H9 (cell line): ENCODE results near the gene GFPT2. TPM values are rescaled to one million over a fixed set of nuclear protein-coding genes. Genes with fewer than 3 reads are reported as not detected.

ENCODE experiments used
- DNase-seq: peaks from one replicate; pipeline ENCODE4 v3.0.0-alpha.2; 2017
- H2AFZ ChIP-seq: one replicate; pipeline ENCODE4 v1.6.1; 2013; ENCODE audit warnings: mild to moderate bottlenecking, low read length, control low read depth, moderate library complexity
- H2AK5ac ChIP-seq: 2 replicates; pipeline ENCODE4 v1.6.1; 2013; ENCODE audit warnings: low read length, control low read depth, mixed read lengths; ENCODE audit not compliant: insufficient read length
- H2BK120ac ChIP-seq: one replicate; pipeline ENCODE4 v1.6.1; 2013; ENCODE audit warnings: low read depth, mild to moderate bottlenecking, low read length, control low read depth, inconsistent platforms; ENCODE audit not compliant: poor library complexity, severe bottlenecking
- H2BK12ac ChIP-seq: 2 replicates; pipeline ENCODE4 v1.6.1; 2013; ENCODE audit warnings: low read length, control low read depth, mixed read lengths, low read depth; ENCODE audit not compliant: insufficient read length
- H2BK15ac ChIP-seq: 2 replicates; pipeline ENCODE4 v1.6.1; 2013; ENCODE audit warnings: low read depth, low read length, control low read depth
- H2BK20ac ChIP-seq: one replicate; pipeline ENCODE4 v1.6.1; 2013; ENCODE audit warnings: low read depth, mild to moderate bottlenecking, low read length, control low read depth, inconsistent platforms; ENCODE audit not compliant: poor library complexity, severe bottlenecking
- H2BK5ac ChIP-seq: 2 replicates; pipeline ENCODE4 v1.6.1; 2013; ENCODE audit warnings: low read length, control low read depth, mixed read lengths; ENCODE audit not compliant: insufficient read length
- H3K14ac ChIP-seq: 2 replicates; pipeline ENCODE4 v1.6.1; 2013; ENCODE audit warnings: low read length, control low read depth; ENCODE audit not compliant: insufficient read depth
- H3K18ac ChIP-seq: 2 replicates; pipeline ENCODE4 v1.6.1; 2013; ENCODE audit warnings: low read depth, mild to moderate bottlenecking, mixed read lengths, low read length, control low read depth; ENCODE audit not compliant: insufficient read length
- H3K23ac ChIP-seq: 2 replicates; pipeline ENCODE4 v1.6.1; 2013; ENCODE audit warnings: low read length, control low read depth, mixed read lengths, low read depth; ENCODE audit not compliant: insufficient read length
- H3K23me2 ChIP-seq: 2 replicates; pipeline ENCODE4 v1.6.1; 2013; ENCODE audit warnings: low read depth, mild to moderate bottlenecking, mixed read lengths, low read length, control low read depth; ENCODE audit not compliant: insufficient read length, poor library complexity, severe bottlenecking
- H3K27ac ChIP-seq: 2 replicates; pipeline ENCODE4 v1.5.1; 2013; ENCODE audit warnings: low read length, control low read depth, mixed read lengths, low read depth; ENCODE audit not compliant: insufficient read length
- H3K27me3 ChIP-seq: 2 replicates; pipeline ENCODE4 v1.6.1; 2013; ENCODE audit warnings: low read length, control low read depth, inconsistent platforms; ENCODE audit not compliant: insufficient read depth
- H3K4ac ChIP-seq: 2 replicates; pipeline ENCODE4 v1.6.1; 2013; ENCODE audit warnings: low read depth, mild to moderate bottlenecking, control low read depth, inconsistent platforms, low read length, moderate library complexity
- H3K4me1 ChIP-seq: 2 replicates; pipeline ENCODE4 v1.6.1; 2013; ENCODE audit warnings: low read length, control low read depth, inconsistent platforms; ENCODE audit not compliant: insufficient read depth
- H3K4me2 ChIP-seq: 2 replicates; pipeline ENCODE4 v1.6.1; 2013; ENCODE audit warnings: low read length, control low read depth, mixed read lengths; ENCODE audit not compliant: insufficient read length, insufficient read depth
- H3K56ac ChIP-seq: 2 replicates; pipeline ENCODE4 v1.6.1; 2013; ENCODE audit warnings: low read depth, mild to moderate bottlenecking, mixed read lengths, low read length, control low read depth; ENCODE audit not compliant: insufficient read length
- H3K79me1 ChIP-seq: 2 replicates; pipeline ENCODE4 v1.6.1; 2013; ENCODE audit warnings: low read depth, mild to moderate bottlenecking, moderate library complexity, low read length, control low read depth, inconsistent platforms; ENCODE audit not compliant: insufficient read depth, poor library complexity, severe bottlenecking
- H3K79me2 ChIP-seq: 2 replicates; pipeline ENCODE4 v1.6.1; 2013; ENCODE audit warnings: low read length, control low read depth, inconsistent platforms; ENCODE audit not compliant: insufficient read depth
- H3K9ac ChIP-seq: 2 replicates; pipeline ENCODE4 v1.6.1; 2013; ENCODE audit warnings: low read length, control low read depth, mixed read lengths; ENCODE audit not compliant: insufficient read length; ENCODE audit errors: extremely low read depth
- H3K9me3 ChIP-seq: one replicate; pipeline ENCODE4 v1.6.1; 2013; ENCODE audit warnings: low read depth, low read length, inconsistent platforms; ENCODE audit not compliant: control insufficient read depth
- H3T11ph ChIP-seq: one replicate; pipeline ENCODE4 v1.6.1; 2013; ENCODE audit warnings: mild to moderate bottlenecking, low read length, control low read depth, inconsistent platforms
- H4K20me1 ChIP-seq: one replicate; pipeline ENCODE4 v1.6.1; 2013; ENCODE audit not compliant: control insufficient read depth, insufficient read length, insufficient read depth
- H4K5ac ChIP-seq: 2 replicates; pipeline ENCODE4 v1.6.1; 2013; ENCODE audit warnings: low read depth, mild to moderate bottlenecking, mixed read lengths, low read length, control low read depth; ENCODE audit not compliant: insufficient read length
- H4K8ac ChIP-seq: replicated peaks from 2 replicates; pipeline ENCODE4 v1.6.1; 2013; ENCODE audit warnings: low read length, control low read depth, mixed read lengths, low read depth; ENCODE audit not compliant: insufficient read length
- H4K91ac ChIP-seq: 2 replicates; pipeline ENCODE4 v1.6.1; 2013; ENCODE audit warnings: low read depth, mild to moderate bottlenecking, moderate library complexity, mixed read lengths, low read length, control low read depth; ENCODE audit not compliant: insufficient read length
- H3K27ac Mint-ChIP-seq, 3 experiments: 2 replicates in 2 of 3; 3 replicates in 1 of 3; pipeline ENCODE4 v1.8.0; 2020 to 2021; ENCODE audit warnings: mixed read lengths in 3 of 3, mild to moderate bottlenecking in 1 of 3, moderate library complexity in 1 of 3
- H3K27me3 Mint-ChIP-seq: 2 replicates; pipeline ENCODE4 v1.8.0; 2021; ENCODE audit warnings: low read depth, mild to moderate bottlenecking, moderate library complexity, mixed read lengths
- H3K36me3 Mint-ChIP-seq, 3 experiments: 2 replicates in 2 of 3; 3 replicates in 1 of 3; pipeline ENCODE4 v1.8.0; 2020 to 2021; ENCODE audit warnings: low read depth in 3 of 3, mixed read lengths in 3 of 3; ENCODE audit not compliant: insufficient read depth in 1 of 3
- H3K4me1 Mint-ChIP-seq, 2 experiments: 2 replicates each; pipeline ENCODE4 v1.8.0; 2020; ENCODE audit warnings: mixed read lengths in 2 of 2
- H3K4me3 Mint-ChIP-seq, 2 experiments: 2 replicates in 1 of 2; 3 replicates in 1 of 2; pipeline ENCODE4 v1.8.0; 2020 to 2021; ENCODE audit warnings: mild to moderate bottlenecking in 2 of 2, mixed read lengths in 2 of 2, moderate library complexity in 1 of 2
- H3K9me3 Mint-ChIP-seq, 2 experiments: 2 replicates in 1 of 2; 3 replicates in 1 of 2; pipeline ENCODE4 v1.8.0; 2020; ENCODE audit warnings: mild to moderate bottlenecking in 2 of 2, mixed read lengths in 2 of 2, moderate library complexity in 1 of 2
- WGBS: extraction: QIAGEN DNeasy Blood & Tissue Kit; methylation state at CpG from one replicate; pipeline ENCODE4 v1.1.7; 2013; ENCODE audit warnings: missing lambda C conversion rate, low lambda C conversion rate, mixed read lengths; ENCODE audit not compliant: insufficient read length; ENCODE audit errors: extremely low coverage; 5-methylcytosine and 5-hydroxymethylcytosine counted together
- total RNA-seq: library from RNA; stranded (reverse); gene quantifications from 2 replicates; pipeline ENCODE4 v1.2.1, GENCODE V29; 2021
- TF ChIP-seq, protein P1 (sequence below): fragments of 200-600 bp; sonication (generic); conservative IDR thresholded peaks from 3 replicates; pipeline ENCODE4 v1.8.0; 2021; ENCODE audit warnings: antibody characterized with exemption, mild to moderate bottlenecking

GFPT2 gene
- total RNA-seq, 1 experiment from 2014 or later = 89.8 TPM

DNA sequence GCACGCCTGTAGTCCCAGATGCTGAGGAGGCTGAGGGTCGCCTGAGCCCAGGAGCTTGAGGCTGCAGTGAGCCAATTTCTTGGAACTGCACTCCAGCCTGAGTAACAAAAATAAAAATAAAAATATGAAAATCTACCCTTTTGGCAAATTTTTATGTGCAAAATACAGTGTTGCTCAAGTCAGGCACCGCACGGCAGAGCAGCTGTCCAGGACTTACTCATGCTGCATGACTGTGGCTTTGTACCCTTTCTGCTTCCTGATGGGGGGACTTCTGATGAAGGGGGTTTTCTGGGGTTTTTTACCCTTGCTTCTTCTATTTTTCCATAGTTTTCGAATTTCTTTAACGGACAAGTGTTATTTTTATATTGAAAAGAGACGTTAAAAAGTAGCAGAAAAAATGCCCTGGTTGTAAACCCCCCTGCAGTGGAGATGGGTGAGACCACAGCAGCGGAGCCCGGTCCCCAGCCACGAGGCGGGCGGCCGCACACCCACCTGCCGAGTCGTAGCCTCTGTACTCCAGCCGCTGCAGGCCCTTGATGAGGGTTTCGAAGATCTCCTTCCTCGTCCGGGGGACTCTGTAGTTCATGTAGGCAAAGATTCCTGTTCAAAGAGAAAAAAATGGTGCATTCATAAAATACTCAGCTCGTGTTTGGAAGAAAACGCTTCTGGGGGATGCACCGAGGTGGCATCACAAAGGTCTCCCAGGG, 15.0 kb downstream of the GFPT2 start:
- no peak overlapping the region for H3K18ac ChIP-seq
- DNase-seq = no peak
- H3K4ac ChIP-seq = no peak overlapping the region
- H3K4me1 Mint-ChIP-seq = peaks cover 32 to 39% of the 10 kb centered on the region in 2 experiments
- H2BK5ac ChIP-seq = no peak overlapping the region
- H3K23me2 ChIP-seq = no peaks in the 10 kb centered on the region
- H3K79me1 ChIP-seq = peaks cover 4% of the 10 kb centered on the region
- peak overlapping the region in 2 of 3 experiments; percentile 55 to 57; a peak in 2 of 7 replicates for H3K27ac Mint-ChIP-seq
- no peak overlapping the region for H3K4me3 Mint-ChIP-seq
- no peak overlapping the region for H2AFZ ChIP-seq
- H3K14ac ChIP-seq = no peak overlapping the region
- H3K36me3 Mint-ChIP-seq = peaks cover 68 to 72% (median 69%) of the 10 kb centered on the region in 3 experiments
- peaks cover 3% of the 10 kb centered on the region; the same call in 1 of the 2 replicates for H3K4me1 ChIP-seq
- H3K9me3 ChIP-seq = no peaks in the 10 kb centered on the region
- no peak overlapping the region for H3K4me2 ChIP-seq
- no peak overlapping the region for H3K9ac ChIP-seq
- H2AK5ac ChIP-seq = no peak overlapping the region
- peaks cover 3 to 6% of the 10 kb centered on the region in 2 experiments; a peak in 3 of 5 replicates for H3K9me3 Mint-ChIP-seq
- no peaks in the 10 kb centered on the region; the same call in 1 of the 2 replicates for H3K27me3 Mint-ChIP-seq
- TF ChIP-seq, protein P1, sequence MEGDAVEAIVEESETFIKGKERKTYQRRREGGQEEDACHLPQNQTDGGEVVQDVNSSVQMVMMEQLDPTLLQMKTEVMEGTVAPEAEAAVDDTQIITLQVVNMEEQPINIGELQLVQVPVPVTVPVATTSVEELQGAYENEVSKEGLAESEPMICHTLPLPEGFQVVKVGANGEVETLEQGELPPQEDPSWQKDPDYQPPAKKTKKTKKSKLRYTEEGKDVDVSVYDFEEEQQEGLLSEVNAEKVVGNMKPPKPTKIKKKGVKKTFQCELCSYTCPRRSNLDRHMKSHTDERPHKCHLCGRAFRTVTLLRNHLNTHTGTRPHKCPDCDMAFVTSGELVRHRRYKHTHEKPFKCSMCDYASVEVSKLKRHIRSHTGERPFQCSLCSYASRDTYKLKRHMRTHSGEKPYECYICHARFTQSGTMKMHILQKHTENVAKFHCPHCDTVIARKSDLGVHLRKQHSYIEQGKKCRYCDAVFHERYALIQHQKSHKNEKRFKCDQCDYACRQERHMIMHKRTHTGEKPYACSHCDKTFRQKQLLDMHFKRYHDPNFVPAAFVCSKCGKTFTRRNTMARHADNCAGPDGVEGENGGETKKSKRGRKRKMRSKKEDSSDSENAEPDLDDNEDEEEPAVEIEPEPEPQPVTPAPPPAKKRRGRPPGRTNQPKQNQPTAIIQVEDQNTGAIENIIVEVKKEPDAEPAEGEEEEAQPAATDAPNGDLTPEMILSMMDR = no peak
- no peak overlapping the region for H4K91ac ChIP-seq
- H4K8ac ChIP-seq = no peak overlapping the region
- no peak overlapping the region for H3K27ac ChIP-seq
- H4K20me1 ChIP-seq = no peaks in the 10 kb centered on the region
- H4K5ac ChIP-seq = no peak overlapping the region
- no peaks in the 10 kb centered on the region for H3K27me3 ChIP-seq
- peak overlapping the region; percentile 37 for H2BK12ac ChIP-seq
- H3T11ph ChIP-seq = no peak overlapping the region
- no peak overlapping the region for H2BK20ac ChIP-seq
- H3K23ac ChIP-seq = no peak overlapping the region
- no CpG with 5 or more reads among the region's 22 CpGs for WGBS
- no peak overlapping the region for H2BK15ac ChIP-seq
- H3K79me2 ChIP-seq = peaks cover 12% of the 10 kb centered on the region; the same call in 1 of the 2 replicates
- no peak overlapping the region for H3K56ac ChIP-seq
- H2BK120ac ChIP-seq = no peak overlapping the region
